Measurements from ENCODE around the gene PDK2. TPM values are rescaled to one million over a fixed set of nuclear protein-coding genes. Genes with fewer than 3 reads are reported as not detected.

Gene PDK2
- total and polyA plus RNA-seq, 9 of the 15 experiments (the other 6 are each of a cell fraction or from before 2014, with no cell fraction given), result 0.03 to 2.5 (median 1.4) TPM

- WGBS (ENCODE audit: insufficient coverage, low coverage, missing lambda C conversion rate), result 92% methylated on average over 12 of the region's 16 CpGs
- intact Hi-C loops (cut with micrococcal nuclease), result loop anchor here (2.0 kb wide), 1 partner anchor 20 kb away; no protein-coding TSS in a partner anchor
- FAIRE-seq (no peak), ATAC-seq (no peak), DNase-seq (ENCODE audit: extremely low read depth in 1 of 4, low spot score in 3 of 4) (no peak)
- H3K36me3 ChIP-seq (ENCODE audit: control insufficient read depth, insufficient read depth, low read length), result peaks cover 97% of the 10 kb centered on the region
- in situ Hi-C loops (cut with MboI), result no loop called here
- H3K27me3 ChIP-seq (ENCODE audit: control insufficient read depth in 2 of 2, insufficient read depth in 2 of 2, low read length in 2 of 2), result no peaks in the 10 kb centered on the region
- H3K4me3 ChIP-seq, result no peak overlapping the region
- no peak overlapping the region; a peak in 1 of 4 replicates for H3K9ac ChIP-seq (ENCODE audit: insufficient read depth in 1 of 2, low read depth in 2 of 2, low read length in 2 of 2)
- no peak overlapping the region for H2AFZ ChIP-seq (ENCODE audit: low read depth, low read length)
- H3K4me2 ChIP-seq (ENCODE audit: insufficient read depth, low read length), result no peak overlapping the region
- H3K9me1 ChIP-seq (ENCODE audit: control insufficient read depth, insufficient read depth, low read length), result peaks cover 17% of the 10 kb centered on the region
- no peak overlapping the region for H3K27ac ChIP-seq (ENCODE audit: extremely low read depth, low read depth, low read length)
- peaks cover 9 to 28% of the 10 kb centered on the region in 2 experiments; a peak in 3 of 5 replicates for H3K4me1 ChIP-seq (replicated peaks in 1 of 2; ENCODE audit: control insufficient read depth in 2 of 2, insufficient read depth in 2 of 2, low read length in 2 of 2)
- CTCF ChIA-PET (ENCODE audit: low intra/inter-chr PET ratio), result no interaction called here
- no peaks in the 10 kb centered on the region for H3K9me3 ChIP-seq (replicated peaks; ENCODE audit: control insufficient read depth, insufficient read depth, low read depth, low read length)
- H3K79me2 ChIP-seq (ENCODE audit: control insufficient read depth, insufficient read depth, low read length), result peaks cover 39% of the 10 kb centered on the region
- no TSS peak for BruUV-seq (replicated peaks)
- H4K20me1 ChIP-seq (replicated peaks; ENCODE audit: control insufficient read depth, insufficient read depth, low read length), result peaks cover 6% of the 10 kb centered on the region
- POLR2A ChIA-PET, result interaction anchor here (0.6 kb wide), 3 partner anchors 11 to 13 kb away, joined by 3 read pairs; no protein-coding TSS in a partner anchor
- TF ChIP-seq KLF13 (tag; IDR thresholded peaks at IDR 0.05; ENCODE audit: borderline replicate concordance, low read depth) (no peak), SMAD4 (CRISPR knock-in tag; conservative IDR thresholded peaks at IDR 0.05) (no peak), ZNF184 (CRISPR knock-in tag; IDR thresholded peaks at IDR 0.05) (no peak), ZNF121 (CRISPR knock-in tag; conservative IDR thresholded peaks at IDR 0.05) (peak; percentile 57)
Measured at GRCh38 chr17:50141026-50141744, 46.0 kb downstream of the PDK2 start.

GRCh38 chr17:50141745-50142110, 46.6 kb downstream of the PDK2 start:
- intact Hi-C loops (cut with micrococcal nuclease), result loop anchor here (2.0 kb wide), 1 partner anchor 19 kb away; no protein-coding TSS in a partner anchor
- H4K20me1 ChIP-seq (replicated peaks; ENCODE audit: control insufficient read depth, insufficient read depth, low read length), result peaks cover 12% of the 10 kb centered on the region
- CTCF ChIA-PET (ENCODE audit: low intra/inter-chr PET ratio), result no interaction called here

More at GRCh38 chr17:50141745-50142110, 46.6 kb downstream of the PDK2 start:
- Histone ChIP-seq H3K4me1 (replicated peaks in 1 of 2; ENCODE audit: control insufficient read depth in 2 of 2, insufficient read depth in 2 of 2, low read length in 2 of 2) (peaks cover 15 to 33% of the 10 kb centered on the region in 2 experiments; a peak in 4 of 5 replicates), H3K4me3 (no peak overlapping the region), H3K9me3 (replicated peaks; ENCODE audit: control insufficient read depth, insufficient read depth, low read depth, low read length) (no peaks in the 10 kb centered on the region), H3K27me3 (ENCODE audit: control insufficient read depth in 2 of 2, insufficient read depth in 2 of 2, low read length in 2 of 2) (no peaks in the 10 kb centered on the region), H3K27ac (ENCODE audit: extremely low read depth, low read depth, low read length) (no peak overlapping the region), H3K4me2 (ENCODE audit: insufficient read depth, low read length) (no peak overlapping the region), H2AFZ (ENCODE audit: low read depth, low read length) (no peak overlapping the region), H3K9me1 (ENCODE audit: control insufficient read depth, insufficient read depth, low read length) (peaks cover 17% of the 10 kb centered on the region), H3K79me2 (ENCODE audit: control insufficient read depth, insufficient read depth, low read length) (peaks cover 44% of the 10 kb centered on the region), H3K9ac (ENCODE audit: insufficient read depth in 1 of 2, low read depth in 2 of 2, low read length in 2 of 2) (no peak overlapping the region; a peak in 1 of 4 replicates), H3K36me3 (ENCODE audit: control insufficient read depth, insufficient read depth, low read length) (peaks cover 97% of the 10 kb centered on the region)
- no peak for FAIRE-seq
- POLR2A ChIA-PET, result interaction anchor here (0.6 kb wide), 3 partner anchors 11 to 13 kb away, joined by 3 read pairs; no protein-coding TSS in a partner anchor
- no peak for ATAC-seq
- BruUV-seq (replicated peaks), result no TSS peak
- no peak for DNase-seq (ENCODE audit: extremely low read depth in 1 of 4, low spot score in 3 of 4)
- no peak for TF ChIP-seq MECOM (CRISPR knock-in tag; IDR thresholded peaks at IDR 0.05)
- WGBS (ENCODE audit: insufficient coverage, low coverage, missing lambda C conversion rate), result 83% methylated on average over 8 of the region's 8 CpGs
- in situ Hi-C loops (cut with MboI), result no loop called here

Data from K562 (cell line).